ENCODE results near the gene SLC8A3. TPM values are rescaled to one million over a fixed set of nuclear protein-coding genes. Genes with fewer than 3 reads are reported as not detected.

The SLC8A3 gene
- total and polyA plus RNA-seq, 10 of the 15 experiments (the other 5 are each of a cell fraction or from before 2014, with no cell fraction given) = 0.04 to 0.17 (median 0.13) TPM; not detected in 3

GRCh38 chr14:70116278-70116677 lies 72.5 kb downstream of the SLC8A3 start (continued):
- no peak for TF ChIP-seq CEBPZ (IDR thresholded peaks at IDR 0.05; ENCODE audit: low read depth, low read length)

- ATAC-seq (no peak), FAIRE-seq (no peak), DNase-seq (ENCODE audit: low read depth, low spot score) (no peak)
- no peaks in the 10 kb centered on the region for H3K9me3 ChIP-seq (replicated peaks; ENCODE audit: control insufficient read depth, insufficient read depth, low read length)
- no peak for TF ChIP-seq NFXL1 (IDR thresholded peaks at IDR 0.05; ENCODE audit: borderline replicate concordance)
- TF ChIP-seq RELA (IDR thresholded peaks at IDR 0.05; ENCODE audit: borderline replicate concordance, partially characterized antibody) = no peak
- TF ChIP-seq LARP7 (IDR thresholded peaks at IDR 0.05) = no peak
- no peak for TF ChIP-seq CBFB (IDR thresholded peaks at IDR 0.05; ENCODE audit: low read depth)
- TF ChIP-seq RELB (IDR thresholded peaks at IDR 0.05; ENCODE audit: low read depth) = no peak
- no peak overlapping the region for H3K4me3 ChIP-seq
- BruUV-seq (replicated peaks) = no TSS peak
- no peak overlapping the region for H3K27ac ChIP-seq (ENCODE audit: control insufficient read depth, insufficient read depth)
- H4K20me1 ChIP-seq (ENCODE audit: control insufficient read depth, insufficient read depth) = no peaks in the 10 kb centered on the region; the same call in 1 of the 2 replicates
- H2AFZ ChIP-seq (ENCODE audit: control insufficient read depth, low read depth, low read length) = no peak overlapping the region
- ChIA-PET CTCF (no interaction called here), RAD21 (ENCODE audit: unreplicated experiment) (no interaction called here), SMC1A (ENCODE audit: uncharacterized antibody, unreplicated experiment) (interaction anchor here (0.6 to 1.1 kb wide), 2 partner anchors 24 to 1166 kb away, joined by 3 read pairs; no protein-coding TSS in a partner anchor), POLR2A (interaction anchor here (0.6 kb wide), 1 partner anchor 707 kb away, joined by 3 read pairs; no protein-coding TSS in a partner anchor)
- intact Hi-C loops (cut with micrococcal nuclease; ENCODE audit: unreplicated experiment) = no loop called here
- WGBS (ENCODE audit: insufficient coverage, insufficient replicate concordance, low lambda C conversion rate, missing lambda C conversion rate) = 38% methylated on average over 12 of the region's 12 CpGs
- peaks cover 1 to 3% of the 10 kb centered on the region in 2 experiments; a peak in 2 of 4 replicates for H3K27me3 ChIP-seq (replicated peaks in 1 of 2; ENCODE audit: control insufficient read depth in 2 of 2, insufficient read depth in 2 of 2, low read length in 1 of 2)
- H3K4me1 ChIP-seq (ENCODE audit: control insufficient read depth, insufficient read depth, low read length) = no peaks in the 10 kb centered on the region
- H3K79me2 ChIP-seq (ENCODE audit: control insufficient read depth, insufficient read depth, low read length) = no peaks in the 10 kb centered on the region
- no peak overlapping the region for H3K4me2 ChIP-seq (ENCODE audit: control insufficient read depth, insufficient read depth)
- no peaks in the 10 kb centered on the region for H3K36me3 ChIP-seq (ENCODE audit: control insufficient read depth in 2 of 2, insufficient read depth in 2 of 2, low read length in 1 of 2)
- H3K9ac ChIP-seq (ENCODE audit: control insufficient read depth, insufficient read depth, low read length) = no peak overlapping the region
- in situ Hi-C loops (cut with MboI) = no loop called here
Observed at GRCh38 chr14:70114621-70115156, 74.1 kb downstream of the SLC8A3 start.
